ENCODE results near the gene PRG3. TPM values are rescaled to one million over a fixed set of nuclear protein-coding genes. Genes with fewer than 3 reads are reported as not detected.
"Not testable (repeated sequence)": the region's sequence is repeated elsewhere in the genome, so short reads cannot be mapped to it uniquely, and the experiment has no call there.

The PRG3 gene
- total RNA-seq, 1 experiment from 2014 or later: not detected

GRCh38 chr11:57403802-57404147 lies 22.8 kb upstream of the PRG3 start:
- H4K5ac ChIP-seq (ENCODE audit: insufficient read length, low read depth, low read length): no peak overlapping the region
- no peaks in the 10 kb centered on the region for H3K79me1 ChIP-seq (ENCODE audit: insufficient read depth, low read depth, low read length, poor library complexity, severe bottlenecking)
- H3K18ac ChIP-seq (ENCODE audit: insufficient read length, low read depth, low read length): no peak overlapping the region
- no peak overlapping the region for H3K4ac ChIP-seq (ENCODE audit: low read depth, low read length)
- Mint-ChIP-seq H3K4me1 (0 out of 4 replicates have a peak, but pooled peaks cover 0 to 3% of the 10 kb centered on the region in 2 experiments), H3K27me3 (ENCODE audit: low read depth) (peaks cover 3% of the 10 kb centered on the region; the same call in 1 of the 2 replicates), H3K27ac (no peak overlapping the region), H3K9me3 (no peaks in the 10 kb centered on the region; a peak in 1 of 5 replicates), H3K4me3 (no peak overlapping the region), H3K36me3 (ENCODE audit: insufficient read depth in 1 of 3, low read depth in 3 of 3) (peaks cover 3 to 14% (median 9%) of the 10 kb centered on the region in 3 experiments; a peak in 5 of 7 replicates)
- no peak overlapping the region for H3K23ac ChIP-seq (ENCODE audit: insufficient read length, low read depth, low read length)
- no peak overlapping the region for H3T11ph ChIP-seq (ENCODE audit: low read length)
- no peak overlapping the region for H2BK5ac ChIP-seq (ENCODE audit: insufficient read length, low read length)
- no peak for TF ChIP-seq CTCF (conservative IDR thresholded peaks at IDR 0.05)
- H3K79me2 ChIP-seq (ENCODE audit: insufficient read depth, low read length): no peaks in the 10 kb centered on the region
- no peak overlapping the region for H4K91ac ChIP-seq (ENCODE audit: insufficient read length, low read depth, low read length)
- H2BK120ac ChIP-seq (ENCODE audit: low read depth, low read length, poor library complexity, severe bottlenecking): no peak overlapping the region
- no peak overlapping the region for H2BK12ac ChIP-seq (ENCODE audit: insufficient read length, low read depth, low read length)
- H3K27ac ChIP-seq (ENCODE audit: insufficient read length, low read depth, low read length): no peak overlapping the region
- no CpG with 5 or more reads among the region's 2 CpGs for WGBS (ENCODE audit: extremely low coverage, insufficient read length, low lambda C conversion rate)
- H3K27me3 ChIP-seq (ENCODE audit: insufficient read depth, low read length): no peaks in the 10 kb centered on the region
- H4K8ac ChIP-seq (replicated peaks; ENCODE audit: insufficient read length, low read depth, low read length): no peak overlapping the region
- no peak overlapping the region for H2AK5ac ChIP-seq (ENCODE audit: insufficient read length, low read length)
- no peaks in the 10 kb centered on the region for H4K20me1 ChIP-seq (ENCODE audit: control insufficient read depth, insufficient read depth, insufficient read length)
- H2BK15ac ChIP-seq (ENCODE audit: low read depth, low read length): no peak overlapping the region
- no peak overlapping the region for H3K4me2 ChIP-seq (ENCODE audit: insufficient read depth, insufficient read length, low read length)
- H2AFZ ChIP-seq (ENCODE audit: low read length): no peak overlapping the region
- no peak overlapping the region for H3K14ac ChIP-seq (ENCODE audit: insufficient read depth, low read length)
- H3K9ac ChIP-seq (ENCODE audit: extremely low read depth, insufficient read length, low read length): no peak overlapping the region
- no peak for DNase-seq
- no peak overlapping the region for H3K56ac ChIP-seq (ENCODE audit: insufficient read length, low read depth, low read length)
- no peaks in the 10 kb centered on the region for H3K4me1 ChIP-seq (ENCODE audit: insufficient read depth, low read length)
- H3K23me2 ChIP-seq (ENCODE audit: insufficient read length, low read depth, low read length, poor library complexity, severe bottlenecking): no peaks in the 10 kb centered on the region
- no peak overlapping the region for H2BK20ac ChIP-seq (ENCODE audit: low read depth, low read length, poor library complexity, severe bottlenecking)
- no peaks in the 10 kb centered on the region for H3K9me3 ChIP-seq (ENCODE audit: control insufficient read depth, low read depth, low read length)

- H3K36me3 Mint-ChIP-seq (ENCODE audit: insufficient read depth in 1 of 3, low read depth in 3 of 3): peaks cover 3 to 14% (median 9%) of the 10 kb centered on the region in 3 experiments; a peak in 5 of 7 replicates
- not testable (repeated sequence) for H4K5ac ChIP-seq (ENCODE audit: insufficient read length, low read depth, low read length); H2AK5ac ChIP-seq (ENCODE audit: insufficient read length, low read length); H3K27ac Mint-ChIP-seq; H3T11ph ChIP-seq (ENCODE audit: low read length); H3K4me1 Mint-ChIP-seq; H2BK15ac ChIP-seq (ENCODE audit: low read depth, low read length); H2BK120ac ChIP-seq (ENCODE audit: low read depth, low read length, poor library complexity, severe bottlenecking); H4K20me1 ChIP-seq (ENCODE audit: control insufficient read depth, insufficient read depth, insufficient read length); H2BK20ac ChIP-seq (ENCODE audit: low read depth, low read length, poor library complexity, severe bottlenecking); H3K27me3 Mint-ChIP-seq (ENCODE audit: low read depth); H3K79me1 ChIP-seq (ENCODE audit: insufficient read depth, low read depth, low read length, poor library complexity, severe bottlenecking); H3K23ac ChIP-seq (ENCODE audit: insufficient read length, low read depth, low read length); H3K4ac ChIP-seq (ENCODE audit: low read depth, low read length); H3K9me3 Mint-ChIP-seq; H3K18ac ChIP-seq (ENCODE audit: insufficient read length, low read depth, low read length); H4K91ac ChIP-seq (ENCODE audit: insufficient read length, low read depth, low read length); H3K9me3 ChIP-seq (ENCODE audit: control insufficient read depth, low read depth, low read length); H2BK5ac ChIP-seq (ENCODE audit: insufficient read length, low read length); DNase-seq; H3K27ac ChIP-seq (ENCODE audit: insufficient read length, low read depth, low read length); H2BK12ac ChIP-seq (ENCODE audit: insufficient read length, low read depth, low read length); H3K79me2 ChIP-seq (ENCODE audit: insufficient read depth, low read length); H3K14ac ChIP-seq (ENCODE audit: insufficient read depth, low read length); H3K4me2 ChIP-seq (ENCODE audit: insufficient read depth, insufficient read length, low read length); H2AFZ ChIP-seq (ENCODE audit: low read length); H3K23me2 ChIP-seq (ENCODE audit: insufficient read length, low read depth, low read length, poor library complexity, severe bottlenecking); H3K9ac ChIP-seq (ENCODE audit: extremely low read depth, insufficient read length, low read length); H3K4me3 Mint-ChIP-seq; H4K8ac ChIP-seq (replicated peaks; ENCODE audit: insufficient read length, low read depth, low read length); H3K4me1 ChIP-seq (ENCODE audit: insufficient read depth, low read length); H3K27me3 ChIP-seq (ENCODE audit: insufficient read depth, low read length); H3K56ac ChIP-seq (ENCODE audit: insufficient read length, low read depth, low read length)
- no CpG with 5 or more reads among the region's 6 CpGs for WGBS (ENCODE audit: extremely low coverage, insufficient read length, low lambda C conversion rate)
These were observed 22.3 kb upstream of the PRG3 start for GRCh38 chr11:57403003-57403801.

Data from H9 (cell line).